HCT116 (cell line): ENCODE measurements around the gene IL31RA. TPM values are rescaled to one million over a fixed set of nuclear protein-coding genes. Genes with fewer than 3 reads are reported as not detected.

Source experiments
- ATAC-seq: fragments of 200-7000 bp; cut with Tn5 transposase; 2 replicates; pipeline ENCODE4 v1.9.1; 2020; ENCODE audit warnings: mild to moderate bottlenecking, moderate library complexity
- BruUV-seq: library from RNA; stranded (reverse); fragments of 400-500 nt; replicated peaks from 2 replicates; lab custom pipeline; 2021; lab: Mats Ljungman, UMichigan
- CTCF ChIA-PET: fragments of 300-600 bp; sonication (Branson Sonifier 250); formaldehyde crosslinking; loops from one replicate; lab custom pipeline; 2021; ENCODE audit warnings: antibody characterized with exemption; lab: Charles Lee
- POLR2A ChIA-PET: fragments of 300-600, 350-600 bp; sonication (Branson Sonifier 250); formaldehyde crosslinking; loops from one replicate; lab custom pipeline; 2021; ENCODE audit warnings: antibody characterized with exemption; lab: Charles Lee
- RAD21 ChIA-PET, 2 experiments: fragments of 300-600 bp; sonication (Branson Sonifier 250); formaldehyde crosslinking; loops; one replicate each; lab custom pipeline; 2023; ENCODE audit warnings: low total read pairs in 2 of 2; ENCODE audit not compliant: uncharacterized antibody in 2 of 2, unreplicated experiment in 2 of 2, low non-redundant PET in 1 of 2; lab: Charles Lee
- DNase-seq: peaks from one replicate; pipeline ENCODE4 v3.0.0-alpha.2; 2010; ENCODE audit warnings: low read depth, low spot score
- H2AFZ ChIP-seq: fragments of 200-600 bp; shearing (Covaris generic), sonication (generic); 2 replicates; pipeline ENCODE4 v1.6.1; 2017; ENCODE audit warnings: low read depth, mixed run types, mixed read lengths, antibody characterized with exemption, low read length; ENCODE audit not compliant: poor library complexity, severe bottlenecking
- H3K27ac ChIP-seq: 2 replicates; pipeline ENCODE4 v1.5.1; 2012; ENCODE audit warnings: low read depth, low read length
- H3K27me3 ChIP-seq: fragments of 200-600 bp; sonication (generic); 2 replicates; pipeline ENCODE4 v1.6.1; 2016; ENCODE audit warnings: mixed run types, low read length, mixed read lengths; ENCODE audit not compliant: insufficient read depth
- H3K36me3 ChIP-seq, 2 experiments: fragments of 200-500 bp in 1 of 2; fragments of 200-600 bp in 1 of 2; sonication (Bioruptor generic) in 1 of 2; sonication (generic) in 1 of 2; 2 replicates each; pipeline versions ENCODE4 v1.5.1 to v1.6.1; 2014 to 2016; ENCODE audit warnings: low read length in 2 of 2, inconsistent platforms in 1 of 2, mixed read lengths in 1 of 2, mixed run types in 1 of 2; ENCODE audit not compliant: insufficient read depth in 2 of 2, control insufficient read depth in 1 of 2
- H3K4me1 ChIP-seq, 2 experiments: fragments of 200-600 bp in 1 of 2; sonication (generic) in 1 of 2; 2 replicates each; pipeline versions ENCODE4 v1.5.1 to v1.6.1; 2012 to 2017; ENCODE audit warnings: low read length in 2 of 2, inconsistent platforms in 1 of 2, mild to moderate bottlenecking in 1 of 2, mixed read lengths in 1 of 2, mixed run types in 1 of 2, moderate library complexity in 1 of 2; ENCODE audit not compliant: insufficient read depth in 2 of 2, control insufficient read depth in 1 of 2
- H3K4me2 ChIP-seq: fragments of 200-600 bp; sonication (generic); 2 replicates; pipeline ENCODE4 v1.6.1; 2017; ENCODE audit warnings: mixed run types, low read length, mixed read lengths
- H3K4me3 ChIP-seq, 2 experiments: fragments of 200-600 bp in 1 of 2; sonication (generic) in 1 of 2; replicated peaks in 1 of 2; 2 replicates each; pipeline ENCODE4 v1.5.1; 2011 to 2016; ENCODE audit warnings: low read length in 2 of 2, control low read depth in 1 of 2, low read depth in 1 of 2, mild to moderate bottlenecking in 1 of 2, mixed read lengths in 1 of 2, mixed run types in 1 of 2
- H3K79me2 ChIP-seq: fragments of 200-600 bp; sonication (generic); 2 replicates; pipeline ENCODE4 v1.6.1; 2017; ENCODE audit warnings: mild to moderate bottlenecking, mixed run types, low read length, moderate library complexity, mixed read lengths; ENCODE audit not compliant: insufficient read depth
- H3K9ac ChIP-seq: fragments of 200-600 bp; sonication (generic); 2 replicates; pipeline ENCODE4 v1.6.1; 2016; ENCODE audit warnings: low read length, mixed read lengths
- H3K9me2 ChIP-seq: fragments of 200-600 bp; sonication (generic), shearing (Covaris generic); 2 replicates; pipeline ENCODE4 v1.6.1; 2017; ENCODE audit warnings: mixed run types, mild to moderate bottlenecking, moderate library complexity; ENCODE audit not compliant: insufficient read depth
- H3K9me3 ChIP-seq, 2 experiments: fragments of 200-500 bp in 1 of 2; fragments of 200-600 bp in 1 of 2; sonication (Bioruptor generic) in 1 of 2; sonication (generic) in 1 of 2; 2 replicates each; pipeline ENCODE4 v1.6.1; 2014 to 2017; ENCODE audit warnings: low read length in 2 of 2, mixed read lengths in 2 of 2, inconsistent platforms in 1 of 2, low read depth in 1 of 2, mild to moderate bottlenecking in 1 of 2, mixed run types in 1 of 2, moderate library complexity in 1 of 2; ENCODE audit not compliant: control insufficient read depth in 1 of 2, insufficient read depth in 1 of 2
- H4K20me1 ChIP-seq: fragments of 200-600 bp; sonication (generic), shearing (Covaris generic); 2 replicates; pipeline ENCODE4 v1.6.1; 2017; ENCODE audit warnings: mixed run types, mild to moderate bottlenecking, moderate library complexity; ENCODE audit not compliant: insufficient read depth
- CBX3 ChIP-seq: IDR thresholded peaks from 2 replicates; pipeline ENCODE4 v1.6.1; 2012; ENCODE audit warnings: low read depth
- JUND ChIP-seq: IDR thresholded peaks from 2 replicates; pipeline ENCODE4 v1.6.1; 2012
- SIN3A ChIP-seq: IDR thresholded peaks from 2 replicates; pipeline ENCODE4 v1.6.1; 2012; ENCODE audit warnings: low read depth
- TCF7L2 ChIP-seq: IDR thresholded peaks from 2 replicates; pipeline ENCODE4 v1.7.0; 2011; ENCODE audit warnings: borderline replicate concordance, inconsistent platforms; ENCODE audit not compliant: insufficient read depth, insufficient read length; ENCODE audit errors: extremely low read depth
- YY1 ChIP-seq: IDR thresholded peaks from 2 replicates; pipeline ENCODE4 v1.6.1; 2011; ENCODE audit warnings: low read length, low read depth, moderate library complexity, mild to moderate bottlenecking; ENCODE audit not compliant: insufficient replicate concordance; ENCODE audit errors: extremely low read depth
- ZFX ChIP-seq: fragments of 450-650 bp; IDR thresholded peaks from 2 replicates; pipeline ENCODE4 v1.6.1; 2017
- ZNF274 ChIP-seq: fragments of 200-500 bp; sonication (Bioruptor generic); IDR thresholded peaks from 2 replicates; pipeline ENCODE4 v1.6.1; 2014; ENCODE audit warnings: mild to moderate bottlenecking, low read depth, low read length, inconsistent platforms
- intact Hi-C: fragments of 100-400 bp; cut with micrococcal nuclease; formaldehyde crosslinking; loops from 2 replicates; pipeline ENCODE4 v1.10.0; 2022
- total RNA-seq: library from RNA; stranded (reverse); gene quantifications from one replicate; pipeline ENCODE4 v1.2.1, GENCODE V29; 2021; ENCODE audit not compliant: unreplicated experiment
- TF ChIP-seq, protein P1 (sequence below): IDR thresholded peaks from 2 replicates; pipeline ENCODE4 v1.6.1; 2012
- TF ChIP-seq, protein P2 (sequence below), 3 experiments: fragments of 200-600 bp in 1 of 3; sonication (generic) in 1 of 3; IDR thresholded peaks in 2 of 3; conservative IDR thresholded peaks in 1 of 3; 2 replicates each; pipeline ENCODE4 v1.5.1; 2012 to 2017; ENCODE audit warnings: low read depth in 2 of 3, low read length in 2 of 3, antibody characterized with exemption in 1 of 3, borderline replicate concordance in 1 of 3, control low read depth in 1 of 3, mild to moderate bottlenecking in 1 of 3, mixed read lengths in 1 of 3, mixed run types in 1 of 3, moderate library complexity in 1 of 3; ENCODE audit not compliant: insufficient read depth in 1 of 3

IL31RA gene
- total RNA-seq, 1 experiment from 2014 or later: 0.59 TPM

DNA sequence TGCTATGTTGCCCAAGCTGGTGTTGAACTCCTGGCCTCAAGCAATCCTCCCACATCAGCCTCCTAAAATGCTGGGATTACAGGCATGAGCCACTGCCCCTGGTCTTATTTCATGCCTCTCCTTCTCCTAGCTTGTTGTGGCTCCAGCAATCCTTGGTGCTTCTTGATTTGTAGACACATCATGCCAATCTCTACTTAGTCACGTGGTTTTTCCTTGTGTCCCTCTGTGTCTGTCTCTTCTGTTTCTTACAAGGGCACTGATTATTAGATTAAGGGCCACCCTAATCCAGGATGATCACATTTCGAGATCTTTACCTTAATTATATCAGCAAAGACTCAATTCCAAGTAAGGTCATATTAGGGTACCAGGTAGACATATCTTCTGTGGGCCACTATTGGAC, 9.2 kb upstream of the IL31RA start:
- intact Hi-C loops: no loop called here
- no peaks in the 10 kb centered on the region for H3K79me2 ChIP-seq
- H3K4me2 ChIP-seq: no peak overlapping the region
- no peak overlapping the region for H3K4me3 ChIP-seq
- POLR2A ChIA-PET: no interaction called here
- H4K20me1 ChIP-seq: no peaks in the 10 kb centered on the region
- H3K9me3 ChIP-seq: no peaks in the 10 kb centered on the region
- no peak for TF ChIP-seq YY1
- TF ChIP-seq, all 23 proteins: peak for 0
- Histone ChIP-seq H3K4me1 (no peaks in the 10 kb centered on the region), H3K9ac (no peak overlapping the region), H3K27me3 (no peaks in the 10 kb centered on the region), H3K27ac (no peak overlapping the region), H3K9me2 (no peaks in the 10 kb centered on the region; the same call in 1 of the 2 replicates), H2AFZ (no peak overlapping the region), H3K36me3 (no peaks in the 10 kb centered on the region)
- no peak for DNase-seq
- CTCF ChIA-PET: no interaction called here
- no TSS peak for BruUV-seq
- RAD21 ChIA-PET: no interaction called here
- ATAC-seq: no peak

DNA sequence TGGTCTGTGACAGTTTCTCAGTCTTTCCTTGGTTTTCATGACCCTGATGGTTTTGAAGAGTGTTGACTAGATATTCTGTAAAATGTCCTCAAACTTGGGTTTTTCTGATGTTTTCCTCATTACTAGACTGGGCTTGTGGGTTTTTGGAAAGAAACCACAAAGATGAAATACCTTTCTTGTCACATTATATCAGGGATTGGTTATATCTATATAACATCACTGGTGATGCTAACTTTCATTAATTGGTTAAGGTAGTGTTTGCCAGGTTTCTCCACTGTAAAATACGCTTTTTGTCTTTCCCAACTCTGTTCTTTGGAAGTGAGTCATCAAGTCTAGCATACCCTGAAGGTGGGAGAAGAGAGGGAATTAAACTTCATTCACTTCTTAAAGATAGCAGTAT, 3.3 kb upstream of the IL31RA start:
- no peaks in the 10 kb centered on the region for H3K9me3 ChIP-seq
- no peaks in the 10 kb centered on the region for H3K36me3 ChIP-seq
- H3K9ac ChIP-seq: no peak overlapping the region
- no peak overlapping the region for H3K4me2 ChIP-seq
- no peak overlapping the region for H2AFZ ChIP-seq
- intact Hi-C loops: no loop called here
- ChIA-PET POLR2A (no interaction called here), RAD21 (no interaction called here), CTCF (no interaction called here)
- peaks cover 2 to 15% of the 10 kb centered on the region in 2 experiments; a peak in 2 of 4 replicates for H3K4me1 ChIP-seq
- no peak overlapping the region for H3K4me3 ChIP-seq
- H3K27me3 ChIP-seq: no peaks in the 10 kb centered on the region
- DNase-seq (no peak), ATAC-seq (no peak)
- TF ChIP-seq, protein P1, sequence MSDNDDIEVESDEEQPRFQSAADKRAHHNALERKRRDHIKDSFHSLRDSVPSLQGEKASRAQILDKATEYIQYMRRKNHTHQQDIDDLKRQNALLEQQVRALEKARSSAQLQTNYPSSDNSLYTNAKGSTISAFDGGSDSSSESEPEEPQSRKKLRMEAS: no peak
- TF ChIP-seq, protein P2, sequence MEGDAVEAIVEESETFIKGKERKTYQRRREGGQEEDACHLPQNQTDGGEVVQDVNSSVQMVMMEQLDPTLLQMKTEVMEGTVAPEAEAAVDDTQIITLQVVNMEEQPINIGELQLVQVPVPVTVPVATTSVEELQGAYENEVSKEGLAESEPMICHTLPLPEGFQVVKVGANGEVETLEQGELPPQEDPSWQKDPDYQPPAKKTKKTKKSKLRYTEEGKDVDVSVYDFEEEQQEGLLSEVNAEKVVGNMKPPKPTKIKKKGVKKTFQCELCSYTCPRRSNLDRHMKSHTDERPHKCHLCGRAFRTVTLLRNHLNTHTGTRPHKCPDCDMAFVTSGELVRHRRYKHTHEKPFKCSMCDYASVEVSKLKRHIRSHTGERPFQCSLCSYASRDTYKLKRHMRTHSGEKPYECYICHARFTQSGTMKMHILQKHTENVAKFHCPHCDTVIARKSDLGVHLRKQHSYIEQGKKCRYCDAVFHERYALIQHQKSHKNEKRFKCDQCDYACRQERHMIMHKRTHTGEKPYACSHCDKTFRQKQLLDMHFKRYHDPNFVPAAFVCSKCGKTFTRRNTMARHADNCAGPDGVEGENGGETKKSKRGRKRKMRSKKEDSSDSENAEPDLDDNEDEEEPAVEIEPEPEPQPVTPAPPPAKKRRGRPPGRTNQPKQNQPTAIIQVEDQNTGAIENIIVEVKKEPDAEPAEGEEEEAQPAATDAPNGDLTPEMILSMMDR (IDR thresholded peaks at IDR 0.05 in 2 of 3, conservative IDR thresholded peaks at IDR 0.05 in 1 of 3; ENCODE audit: borderline replicate concordance in 1 of 3, insufficient read depth in 1 of 3, low read depth in 2 of 3, low read length in 2 of 3): no peak
- TF ChIP-seq JUND: no peak
- TF ChIP-seq ZNF274: no peak
- no peak for TF ChIP-seq SIN3A
- no peak for TF ChIP-seq CBX3
- no peak for TF ChIP-seq TCF7L2
- no peak for TF ChIP-seq ZFX
- no peaks in the 10 kb centered on the region for H3K9me2 ChIP-seq
- BruUV-seq: no TSS peak
- H3K79me2 ChIP-seq: no peaks in the 10 kb centered on the region
- no peaks in the 10 kb centered on the region for H4K20me1 ChIP-seq
- H3K27ac ChIP-seq: no peak overlapping the region
